ENCODE results near the gene RARB. TPM values are rescaled to one million over a fixed set of nuclear protein-coding genes. Genes with fewer than 3 reads are reported as not detected.

RARB gene
- polyA plus RNA-seq, 1 donor (not counting 4 experiments of a cell fraction or from before 2014, with no cell fraction given): 0.03 TPM

GRCh38 chr3:25575001-25575400, 146.9 kb downstream of the RARB start:
- Histone ChIP-seq H4K20me1 (ENCODE audit: control insufficient read depth, extremely low read depth, insufficient read depth, low read length) (no peaks in the 10 kb centered on the region), H3K9me1 (ENCODE audit: control insufficient read depth, extremely low read depth, insufficient read depth, low read length) (no peaks in the 10 kb centered on the region), H3K9me3 (ENCODE audit: control insufficient read depth, low read depth, low read length) (no peaks in the 10 kb centered on the region), H3K36me3 (ENCODE audit: control insufficient read depth in 2 of 2, extremely low read depth in 1 of 2, insufficient read depth in 2 of 2, low read length in 2 of 2) (no peaks in the 10 kb centered on the region), H3K4me1 (ENCODE audit: control insufficient read depth, extremely low read depth, insufficient read depth, low read length) (no peaks in the 10 kb centered on the region), H3K27ac (ENCODE audit: control insufficient read depth, insufficient read depth, low read length) (no peak overlapping the region), H3K4me2 (ENCODE audit: control insufficient read depth, extremely low read depth, insufficient read depth, low read depth, low read length) (no peak overlapping the region), H2AFZ (ENCODE audit: control insufficient read depth, low read length) (no peak overlapping the region), H3K4me3 (ENCODE audit: control insufficient read depth in 2 of 3, extremely low read depth in 1 of 3, insufficient read depth in 2 of 3, low read depth in 1 of 3, low read length in 3 of 3) (no peak overlapping the region), H3K79me2 (ENCODE audit: control insufficient read depth, insufficient read depth, low read length) (no peaks in the 10 kb centered on the region), H3K27me3 (ENCODE audit: control insufficient read depth, extremely low read depth, insufficient read depth, low read length) (no peaks in the 10 kb centered on the region), H3K9ac (ENCODE audit: control insufficient read depth, extremely low read depth, insufficient read depth, low read length) (no peak overlapping the region)
- FAIRE-seq: no peak
- TF ChIP-seq EZH2 (IDR thresholded peaks at IDR 0.05; ENCODE audit: low read length) (no peak), CTCF (optimal IDR thresholded peaks at IDR 0.05 in 1 of 3, IDR thresholded peaks at IDR 0.05 in 1 of 3, conservative IDR thresholded peaks at IDR 0.05 in 1 of 3; ENCODE audit: extremely low read depth in 1 of 3, insufficient read depth in 2 of 3, low read length in 3 of 3) (no peak)
- dilution Hi-C loops (cut with MboI; ENCODE audit: extremely low pct_ligation_motif_present, low sequenced_read_pairs): no loop called here
- DNase-seq (ENCODE audit: low read depth, low spot score): no peak

DNA sequence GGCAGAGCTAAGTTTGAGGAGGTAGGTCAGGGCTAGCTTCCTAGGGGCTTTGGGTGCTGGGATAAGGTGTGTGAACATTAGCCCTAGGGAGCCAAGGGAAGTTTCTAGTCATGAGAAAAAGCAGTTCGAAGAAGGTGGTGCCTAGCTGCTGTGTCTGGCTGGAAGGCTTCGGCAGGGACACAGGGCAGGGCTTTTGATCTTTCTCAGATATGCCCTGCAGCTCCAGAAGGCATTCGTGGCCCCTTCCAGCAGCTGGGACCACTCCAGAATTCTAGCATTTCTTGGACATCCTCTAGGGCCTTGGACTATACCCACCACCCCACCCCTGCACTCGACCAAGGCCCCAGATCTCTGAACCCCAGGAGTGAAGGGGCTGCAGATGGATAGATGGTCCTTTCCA, 148.1 kb downstream of the RARB start:
- Histone ChIP-seq H3K9me3 (ENCODE audit: control insufficient read depth, low read depth, low read length) (no peaks in the 10 kb centered on the region), H3K27ac (ENCODE audit: control insufficient read depth, insufficient read depth, low read length) (no peak overlapping the region), H3K4me1 (ENCODE audit: control insufficient read depth, extremely low read depth, insufficient read depth, low read length) (no peaks in the 10 kb centered on the region), H4K20me1 (ENCODE audit: control insufficient read depth, extremely low read depth, insufficient read depth, low read length) (no peaks in the 10 kb centered on the region), H3K36me3 (ENCODE audit: control insufficient read depth in 2 of 2, extremely low read depth in 1 of 2, insufficient read depth in 2 of 2, low read length in 2 of 2) (no peaks in the 10 kb centered on the region), H2AFZ (ENCODE audit: control insufficient read depth, low read length) (no peak overlapping the region), H3K4me3 (ENCODE audit: control insufficient read depth in 2 of 3, extremely low read depth in 1 of 3, insufficient read depth in 2 of 3, low read depth in 1 of 3, low read length in 3 of 3) (no peak overlapping the region), H3K79me2 (ENCODE audit: control insufficient read depth, insufficient read depth, low read length) (no peaks in the 10 kb centered on the region), H3K9ac (ENCODE audit: control insufficient read depth, extremely low read depth, insufficient read depth, low read length) (no peak overlapping the region), H3K9me1 (ENCODE audit: control insufficient read depth, extremely low read depth, insufficient read depth, low read length) (no peaks in the 10 kb centered on the region), H3K4me2 (ENCODE audit: control insufficient read depth, extremely low read depth, insufficient read depth, low read depth, low read length) (no peak overlapping the region), H3K27me3 (ENCODE audit: control insufficient read depth, extremely low read depth, insufficient read depth, low read length) (no peaks in the 10 kb centered on the region)
- dilution Hi-C loops (cut with MboI; ENCODE audit: extremely low pct_ligation_motif_present, low sequenced_read_pairs): no loop called here
- no peak for TF ChIP-seq EZH2 (IDR thresholded peaks at IDR 0.05; ENCODE audit: low read length)
- TF ChIP-seq CTCF (optimal IDR thresholded peaks at IDR 0.05 in 1 of 3, IDR thresholded peaks at IDR 0.05 in 1 of 3, conservative IDR thresholded peaks at IDR 0.05 in 1 of 3; ENCODE audit: extremely low read depth in 1 of 3, insufficient read depth in 2 of 3, low read length in 3 of 3): no peak
- FAIRE-seq: no peak
- DNase-seq (ENCODE audit: low read depth, low spot score): no peak
